Activated CD4-positive, alpha-beta T cell treated with anti-CD3 and anti-CD28 coated beads, Interleukin-10, Interleukin-2, amounts not matched to agents 100 ng/mL and 50 ng/mL, durations not matched to agents 16 hours and 8 hours (primary cell): Measurements from ENCODE around the gene ERLEC1.
"Not testable (repeated sequence)": the region's sequence is repeated elsewhere in the genome, so short reads cannot be mapped to it uniquely, and the experiment has no call there.

Source experiments
- DNase-seq: peaks from one replicate; pipeline ENCODE4 v3.0.0-alpha.2; 2020

Gene ERLEC1

GRCh38 chr2:53785366-53785765 lies 1.5 kb upstream of the ERLEC1 start:
- DNase-seq: no peak

GRCh38 chr2:53786352-53786704 lies 516 bp upstream of the ERLEC1 start:
- peak; percentile 16 for DNase-seq

GRCh38 chr2:53787614-53788289 lies 908 bp downstream of the ERLEC1 start:
- peak; percentile 38 for DNase-seq

GRCh38 chr2:53793261-53793660 lies 6.4 kb downstream of the ERLEC1 start:
- DNase-seq: no peak

- no peak for DNase-seq
Measured at GRCh38 chr2:53793821-53794220, 7.0 kb downstream of the ERLEC1 start.

DNA sequence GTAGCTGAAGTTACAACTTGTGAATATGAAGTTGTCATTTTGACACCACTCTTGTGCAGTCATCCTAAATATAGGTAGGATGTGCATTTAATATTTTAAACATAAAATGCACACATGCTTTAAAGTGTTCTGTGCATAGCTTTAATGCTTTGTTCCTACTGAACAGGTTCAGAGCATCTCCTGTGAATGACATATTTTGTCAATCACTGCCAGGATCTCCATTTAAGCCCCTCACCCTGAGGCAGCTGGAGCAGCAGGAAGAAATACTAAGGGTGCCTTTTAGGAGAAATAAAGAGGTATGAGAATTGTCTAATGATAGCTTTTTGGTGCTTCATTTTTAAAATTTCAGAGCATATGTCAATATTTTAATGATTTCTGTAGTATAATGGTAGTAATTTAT lies 14.7 kb downstream of the ERLEC1 start:
- DNase-seq: no peak

GRCh38 chr2:53802617-53803151 lies 15.8 kb downstream of the ERLEC1 start:
- no peak for DNase-seq

- no peak for DNase-seq
Measured at GRCh38 chr2:53811601-53812000, 24.8 kb downstream of the ERLEC1 start.

GRCh38 chr2:53813151-53813550 lies 26.3 kb downstream of the ERLEC1 start:
- DNase-seq: no peak

- no peak for DNase-seq
Measured at GRCh38 chr2:53818854-53819435, 32.1 kb downstream of the ERLEC1 start.

GRCh38 chr2:53819634-53820033 lies 32.8 kb downstream of the ERLEC1 start:
- DNase-seq: no peak

DNA sequence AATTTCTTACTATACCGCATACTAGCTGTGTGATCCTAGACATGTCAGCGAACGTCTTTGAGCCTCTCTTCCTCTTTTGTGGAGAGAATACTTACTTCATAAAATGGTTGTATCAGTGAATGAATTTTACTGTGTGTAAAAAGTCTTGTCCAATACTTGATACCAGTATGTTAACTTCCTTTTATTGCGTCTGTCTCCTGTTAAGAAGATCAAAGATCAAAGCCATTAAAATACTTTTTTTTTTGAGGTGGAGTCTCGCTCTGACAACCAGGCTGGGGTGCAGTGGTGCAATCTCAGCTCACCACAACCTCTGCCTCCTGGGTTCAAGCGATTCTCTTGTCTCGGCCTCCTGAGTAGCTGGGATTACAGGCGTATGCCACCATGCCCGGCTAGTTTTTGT lies 33.2 kb downstream of the ERLEC1 start:
- DNase-seq: no peak

- no peak for DNase-seq
Measured at GRCh38 chr2:53820711-53821110, 33.9 kb downstream of the ERLEC1 start.

DNA sequence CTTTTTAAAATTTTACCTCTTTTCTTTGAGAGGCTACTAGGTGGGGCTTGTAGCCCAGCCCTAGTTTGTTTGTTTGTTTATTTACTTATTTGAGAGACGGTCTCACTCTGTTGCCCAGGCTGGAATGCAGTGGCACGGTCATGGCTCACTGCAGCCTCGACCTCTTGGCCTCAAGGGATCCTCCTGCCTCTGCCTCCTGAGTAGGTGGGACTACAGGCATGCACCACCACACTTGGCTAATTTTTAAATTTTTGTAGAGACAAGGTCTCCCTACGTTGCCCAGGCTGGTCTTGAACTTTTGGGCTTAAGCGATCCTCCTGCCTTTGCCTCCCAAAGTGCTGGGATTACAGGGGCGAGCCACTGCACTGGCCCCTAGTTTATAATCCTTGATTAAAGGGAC lies 35.0 kb downstream of the ERLEC1 start:
- DNase-seq: no peak

DNA sequence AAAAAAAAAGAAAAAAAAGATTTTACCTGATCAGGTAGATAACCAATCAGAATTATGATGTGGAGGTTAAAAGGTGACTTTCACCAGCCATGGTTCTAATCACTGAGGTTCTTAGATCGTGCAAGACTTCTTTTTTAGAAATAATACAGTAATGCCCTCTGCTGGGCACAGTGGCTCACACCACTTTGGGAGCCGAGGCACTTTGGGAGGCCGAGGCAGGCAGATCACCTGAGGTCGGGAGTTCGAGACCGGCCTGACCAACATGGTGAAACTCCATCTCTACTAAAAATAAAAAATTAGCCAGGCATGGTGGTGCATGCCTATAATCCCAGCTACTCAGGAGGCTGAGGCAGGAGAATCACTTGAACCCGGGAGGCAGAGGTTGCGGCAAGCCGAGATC lies 36.8 kb downstream of the ERLEC1 start:
- DNase-seq: peak; percentile 36

- no peak for DNase-seq
Measured at GRCh38 chr2:53826030-53826410, 39.2 kb downstream of the ERLEC1 start.

DNA sequence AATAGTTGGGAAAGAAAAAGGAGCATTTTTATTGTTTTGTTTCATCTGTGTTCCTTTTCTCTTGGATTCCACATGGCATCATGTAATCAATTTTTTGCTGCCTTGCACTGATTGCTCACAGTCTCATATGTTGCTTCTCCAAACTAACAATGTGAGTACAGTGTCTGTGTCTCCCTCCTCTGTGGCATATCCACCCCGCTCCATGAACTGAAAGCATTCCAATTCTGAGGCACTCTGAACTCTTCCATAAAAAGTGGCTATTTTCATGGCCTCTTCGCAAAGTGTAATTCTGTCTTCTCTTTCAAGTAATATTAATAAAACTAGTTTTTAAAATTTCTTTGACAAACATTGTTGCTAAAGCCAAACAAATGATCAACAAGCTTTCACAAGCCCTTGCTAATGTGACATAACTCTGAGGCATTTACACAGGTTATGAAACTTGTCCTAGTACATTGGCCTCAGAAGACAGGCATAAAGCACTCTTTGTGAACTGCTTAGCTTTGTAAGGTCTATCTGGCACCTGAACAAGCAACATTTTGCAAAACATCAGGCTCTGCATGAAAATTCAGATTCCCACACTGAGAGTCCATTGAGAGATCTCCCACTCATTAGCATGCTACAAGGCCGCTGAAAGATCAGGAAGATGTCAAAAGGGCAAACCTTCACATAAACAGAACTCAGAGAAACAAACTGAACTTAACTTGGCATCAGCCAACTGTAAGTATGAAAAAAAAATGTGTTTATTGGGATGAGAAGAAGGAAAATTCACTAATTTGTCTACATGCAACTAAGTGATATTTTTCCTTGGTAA lies 39.9 kb downstream of the ERLEC1 start:
- DNase-seq: no peak

DNA sequence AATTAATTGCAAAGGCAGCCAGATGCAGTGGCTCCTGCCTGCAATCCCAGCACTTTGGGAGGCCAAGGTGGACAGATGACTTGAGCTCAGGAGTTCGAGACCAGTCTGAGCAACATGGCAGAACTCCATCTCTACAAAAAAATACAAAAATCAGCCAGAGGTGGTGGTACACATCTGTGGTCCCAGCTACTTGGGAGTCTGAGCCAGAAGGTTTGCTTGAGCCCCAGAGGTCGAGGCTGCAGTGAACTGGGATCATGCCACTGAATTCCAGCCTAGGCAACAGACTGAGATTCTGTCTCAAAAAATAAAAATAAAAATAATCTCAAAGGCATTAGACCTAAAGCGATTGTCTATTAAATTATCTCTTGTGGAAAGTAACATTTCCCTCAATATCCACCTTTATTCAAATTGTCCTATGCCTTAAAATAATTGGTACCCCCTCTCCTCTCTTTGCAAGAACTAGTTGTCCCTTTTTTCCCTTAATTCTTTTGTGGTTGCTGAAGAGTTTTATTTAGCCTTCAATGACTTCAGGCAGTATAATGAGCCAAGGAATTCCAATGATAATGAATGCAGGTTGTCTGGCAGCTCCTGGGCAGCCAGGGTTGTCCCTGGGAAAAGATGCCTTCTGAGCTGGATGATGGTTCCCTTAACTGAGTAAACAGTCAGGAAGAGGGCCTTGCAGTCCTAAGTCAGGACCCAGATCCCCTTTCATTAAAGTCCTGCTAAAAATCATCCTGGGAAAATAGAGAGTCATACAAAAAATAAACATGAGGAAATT lies 40.7 kb downstream of the ERLEC1 start:
- no peak for DNase-seq

- DNase-seq: no peak
Measured at GRCh38 chr2:53828331-53828730, 41.5 kb downstream of the ERLEC1 start.

DNA sequence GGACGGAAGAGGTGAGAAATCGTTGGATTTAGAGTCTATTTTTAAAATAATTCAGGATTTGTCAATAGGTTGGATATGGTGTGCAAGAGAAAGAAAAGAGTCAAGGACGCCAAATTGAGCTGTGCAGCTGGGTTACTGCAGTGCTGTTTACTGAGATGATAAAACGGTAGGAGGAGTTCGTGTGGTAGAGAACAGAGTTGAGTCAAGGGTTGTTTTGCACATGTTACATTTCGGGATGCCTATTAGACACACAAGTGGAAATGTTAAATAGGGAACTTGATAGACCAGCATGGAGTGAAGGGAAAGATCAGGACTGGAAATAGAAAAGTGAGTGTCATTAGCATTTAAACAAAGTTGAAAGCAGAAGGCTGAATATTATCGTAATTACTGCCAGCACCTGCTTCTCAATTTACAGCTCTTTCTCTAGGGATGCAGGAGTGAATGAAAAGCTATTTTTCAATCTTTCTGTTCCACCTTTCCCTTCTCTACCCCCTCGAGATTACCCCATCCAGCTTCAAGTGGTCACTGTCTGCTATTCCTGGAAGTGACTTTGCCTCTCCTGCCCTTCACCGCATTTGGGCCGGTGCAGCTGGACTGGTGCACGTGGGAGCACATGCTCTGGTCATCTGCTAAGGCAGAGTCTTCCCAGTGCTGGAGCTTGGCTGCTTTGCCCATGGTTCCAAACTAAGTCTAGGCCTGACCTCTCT lies 42.6 kb downstream of the ERLEC1 start:
- DNase-seq: no peak

DNA sequence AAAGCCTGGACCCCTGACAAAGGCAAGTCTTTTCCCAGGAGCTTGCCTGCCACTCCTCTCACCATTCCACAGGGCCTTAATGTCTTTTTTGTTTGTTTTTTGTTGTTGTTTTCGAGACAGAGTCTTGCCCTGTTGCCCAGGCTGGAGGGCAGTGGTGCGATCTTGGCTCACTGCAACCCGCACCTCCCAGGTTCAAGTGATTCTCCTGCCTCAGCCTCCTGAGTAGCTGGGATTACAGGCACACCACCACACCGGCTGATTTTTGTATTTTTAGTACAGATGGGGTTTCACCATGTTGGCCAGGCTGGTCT lies 43.1 kb downstream of the ERLEC1 start:
- not testable (repeated sequence) for DNase-seq

GRCh38 chr2:53840580-53840979 lies 53.7 kb downstream of the ERLEC1 start:
- no peak for DNase-seq

- not testable (repeated sequence) for DNase-seq
Measured at GRCh38 chr2:53841651-53842050, 54.8 kb downstream of the ERLEC1 start.
